Measurements from ENCODE around the gene NAV2.

DNA sequence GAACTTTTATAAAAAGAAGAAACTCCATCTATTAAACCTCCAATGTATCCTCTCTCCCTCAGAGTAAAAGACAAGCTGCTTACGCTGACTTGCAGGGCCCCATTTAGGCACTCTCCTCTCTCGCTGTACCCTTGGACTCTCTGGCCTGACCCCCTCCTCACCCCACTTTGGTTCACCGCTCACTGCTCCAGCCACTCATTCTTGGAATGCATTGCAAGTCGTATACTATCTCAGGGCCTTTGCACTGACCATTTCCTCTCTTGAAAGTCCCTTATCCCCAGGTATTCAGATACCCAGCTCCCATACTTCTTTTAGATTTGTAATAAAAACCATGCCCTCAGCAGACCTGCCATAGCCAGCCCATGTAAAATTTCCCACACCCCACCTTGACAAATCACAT lies 308.1 kb downstream of the NAV2 start:
- TF ChIP-seq, protein P1, sequence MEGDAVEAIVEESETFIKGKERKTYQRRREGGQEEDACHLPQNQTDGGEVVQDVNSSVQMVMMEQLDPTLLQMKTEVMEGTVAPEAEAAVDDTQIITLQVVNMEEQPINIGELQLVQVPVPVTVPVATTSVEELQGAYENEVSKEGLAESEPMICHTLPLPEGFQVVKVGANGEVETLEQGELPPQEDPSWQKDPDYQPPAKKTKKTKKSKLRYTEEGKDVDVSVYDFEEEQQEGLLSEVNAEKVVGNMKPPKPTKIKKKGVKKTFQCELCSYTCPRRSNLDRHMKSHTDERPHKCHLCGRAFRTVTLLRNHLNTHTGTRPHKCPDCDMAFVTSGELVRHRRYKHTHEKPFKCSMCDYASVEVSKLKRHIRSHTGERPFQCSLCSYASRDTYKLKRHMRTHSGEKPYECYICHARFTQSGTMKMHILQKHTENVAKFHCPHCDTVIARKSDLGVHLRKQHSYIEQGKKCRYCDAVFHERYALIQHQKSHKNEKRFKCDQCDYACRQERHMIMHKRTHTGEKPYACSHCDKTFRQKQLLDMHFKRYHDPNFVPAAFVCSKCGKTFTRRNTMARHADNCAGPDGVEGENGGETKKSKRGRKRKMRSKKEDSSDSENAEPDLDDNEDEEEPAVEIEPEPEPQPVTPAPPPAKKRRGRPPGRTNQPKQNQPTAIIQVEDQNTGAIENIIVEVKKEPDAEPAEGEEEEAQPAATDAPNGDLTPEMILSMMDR (IDR thresholded peaks at IDR 0.05), result no peak
- no peak for TF ChIP-seq POLR2A (IDR thresholded peaks at IDR 0.05)
